NCI-H2171 treated with DMSO at 0.1 percent for 48 hours (cell line): ENCODE measurements around the gene CYP4F3.
"Not testable (repeated sequence)": the region's sequence is repeated elsewhere in the genome, so short reads cannot be mapped to it uniquely, and the experiment has no call there.

ENCODE experiments used
- DNase-seq: peaks from one replicate; lab custom pipeline; 2025; lab: John Stamatoyannopoulos, UW

Gene CYP4F3

GRCh38 chr19:15640294-15640903, at the start of gene CYP4F3:
TSS of gene CYP4F3 (plus strand) at chr19:15640897. CDS start at chr19:15641416, 519 bp downstream.
- DNase-seq = peak; percentile 3

GRCh38 chr19:15591796-15592195, 48.9 kb upstream of the CYP4F3 start:
- DNase-seq = no peak

- not testable (repeated sequence) for DNase-seq
Measured at GRCh38 chr19:15592506-15592905, 48.2 kb upstream of the CYP4F3 start.

- DNase-seq = not testable (repeated sequence)
Measured at GRCh38 chr19:15593766-15594165, 46.9 kb upstream of the CYP4F3 start.

- DNase-seq = no peak
Measured at GRCh38 chr19:15595069-15595468, 45.6 kb upstream of the CYP4F3 start.

GRCh38 chr19:15607978-15608925, 32.4 kb upstream of the CYP4F3 start:
- not testable (repeated sequence) for DNase-seq

- DNase-seq = no peak
Measured at GRCh38 chr19:15609261-15609660, 31.4 kb upstream of the CYP4F3 start.

GRCh38 chr19:15612342-15612741, 28.4 kb upstream of the CYP4F3 start:
- DNase-seq = no peak

GRCh38 chr19:15613338-15613737, 27.4 kb upstream of the CYP4F3 start:
- no peak for DNase-seq

GRCh38 chr19:15614507-15615379, 26.0 kb upstream of the CYP4F3 start, which contains the start of gene CYP4F8:
TSS of gene CYP4F8 (plus strand) at chr19:15615218. CDS start at chr19:15615617, 399 bp downstream.
- DNase-seq = no peak

GRCh38 chr19:15615526-15615925, 25.2 kb upstream of the CYP4F3 start:
- no peak for DNase-seq

GRCh38 chr19:15616183-15616582, 24.5 kb upstream of the CYP4F3 start:
- DNase-seq = no peak

- DNase-seq = no peak
Measured at GRCh38 chr19:15616627-15617270, 23.9 kb upstream of the CYP4F3 start.

- no peak for DNase-seq
Measured at GRCh38 chr19:15618321-15618720, 22.4 kb upstream of the CYP4F3 start.

- DNase-seq = no peak
Measured at GRCh38 chr19:15621801-15622200, 18.9 kb upstream of the CYP4F3 start.

GRCh38 chr19:15622991-15623390, 17.7 kb upstream of the CYP4F3 start:
- DNase-seq = no peak

- no peak for DNase-seq
Measured at GRCh38 chr19:15623711-15624318, 16.9 kb upstream of the CYP4F3 start.

- DNase-seq = no peak
Measured at GRCh38 chr19:15628236-15629002, 12.3 kb upstream of the CYP4F3 start.

GRCh38 chr19:15629003-15629880, 11.5 kb upstream of the CYP4F3 start:
- peak; percentile 22 for DNase-seq
